ENCODE results near the gene SERPINA5.

SERPINA5 gene, protein sequence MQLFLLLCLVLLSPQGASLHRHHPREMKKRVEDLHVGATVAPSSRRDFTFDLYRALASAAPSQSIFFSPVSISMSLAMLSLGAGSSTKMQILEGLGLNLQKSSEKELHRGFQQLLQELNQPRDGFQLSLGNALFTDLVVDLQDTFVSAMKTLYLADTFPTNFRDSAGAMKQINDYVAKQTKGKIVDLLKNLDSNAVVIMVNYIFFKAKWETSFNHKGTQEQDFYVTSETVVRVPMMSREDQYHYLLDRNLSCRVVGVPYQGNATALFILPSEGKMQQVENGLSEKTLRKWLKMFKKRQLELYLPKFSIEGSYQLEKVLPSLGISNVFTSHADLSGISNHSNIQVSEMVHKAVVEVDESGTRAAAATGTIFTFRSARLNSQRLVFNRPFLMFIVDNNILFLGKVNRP

DNA sequence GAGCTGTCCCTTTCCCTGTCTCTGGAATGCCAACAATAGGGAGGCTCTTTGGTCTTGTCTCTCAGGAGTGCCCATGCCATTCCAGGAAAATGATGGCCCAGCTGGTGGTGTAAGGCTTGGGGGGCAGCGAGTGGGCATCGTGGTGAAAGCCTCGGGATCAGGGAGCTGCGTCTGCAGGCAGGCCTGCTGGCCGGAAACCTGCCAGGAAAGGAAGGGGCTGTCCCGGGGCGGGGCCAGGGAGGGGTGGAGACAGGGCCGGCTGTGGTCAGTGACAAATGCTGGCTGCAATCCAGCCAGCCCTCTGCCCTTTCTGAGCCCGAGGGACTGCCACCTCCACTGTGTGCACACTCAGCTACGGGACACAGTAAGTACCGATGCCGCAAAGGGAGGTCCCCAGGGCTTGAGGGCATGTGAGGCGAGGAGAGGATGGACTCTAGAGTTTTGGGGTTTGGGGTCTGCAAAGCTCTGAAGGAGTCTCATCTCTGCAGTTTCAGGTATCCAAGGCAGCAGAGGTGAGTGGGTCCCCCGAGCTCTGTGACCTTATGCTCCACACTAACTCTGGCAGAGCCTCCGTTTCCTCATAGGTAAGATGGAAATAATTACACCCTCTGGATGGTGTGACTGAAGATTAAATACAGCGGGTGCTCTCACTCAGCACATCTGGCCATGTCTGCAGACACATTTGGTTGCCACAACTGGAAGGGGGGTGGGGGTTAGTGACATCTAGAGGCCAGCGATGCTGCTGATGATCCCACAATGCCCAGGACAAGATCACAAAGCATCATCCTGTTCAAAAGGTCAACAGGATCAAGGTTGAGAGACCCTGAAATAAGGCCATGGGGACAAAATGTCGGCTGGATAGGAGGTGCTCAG, at the start of gene SERPINA5:
TSS of gene SERPINA5 (plus strand) at position 300 of the 873 bp plus-strand sequence. CDS start 5,937 bp downstream, outside the sequence.
- FAIRE-seq = no peak

DNA sequence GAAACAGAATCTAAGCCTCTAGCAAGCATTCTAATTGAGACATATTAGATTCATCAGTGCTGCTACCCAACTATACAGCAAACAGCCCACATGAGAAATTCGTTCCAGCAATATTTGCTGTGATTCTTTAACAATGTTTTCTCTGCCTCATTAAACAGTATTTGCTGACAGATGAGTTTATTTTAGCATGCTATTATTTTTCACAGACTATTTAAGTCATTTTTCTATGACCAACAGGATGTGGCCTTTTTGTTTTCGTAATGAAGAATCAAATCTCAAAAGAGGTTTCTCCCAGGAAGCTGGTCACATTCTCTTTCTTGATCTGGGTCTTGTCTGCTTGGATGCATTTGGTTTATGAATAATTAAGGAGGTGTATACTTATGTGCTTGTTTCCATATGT, 48.8 kb upstream of the SERPINA5 start:
- FAIRE-seq = no peak

DNA sequence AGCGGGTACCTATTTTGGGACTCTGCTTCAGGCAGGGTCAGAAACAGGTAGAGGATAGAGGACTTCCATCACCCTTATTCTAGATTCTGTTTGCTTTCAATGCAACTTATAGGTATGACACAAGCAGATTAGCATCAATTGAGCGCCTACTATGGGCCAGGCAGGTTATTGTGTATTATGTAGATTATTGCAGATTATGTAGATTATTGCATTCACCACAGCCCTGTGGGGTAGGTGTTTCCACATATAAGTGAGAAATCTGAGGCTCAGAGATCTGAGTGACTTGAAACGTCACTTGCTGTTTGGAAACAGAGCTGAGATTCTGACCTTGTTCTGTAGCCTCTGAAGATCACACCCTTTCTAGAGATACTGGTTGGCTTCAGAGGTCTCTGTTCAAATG, 45.7 kb upstream of the SERPINA5 start:
- no peak for FAIRE-seq

DNA sequence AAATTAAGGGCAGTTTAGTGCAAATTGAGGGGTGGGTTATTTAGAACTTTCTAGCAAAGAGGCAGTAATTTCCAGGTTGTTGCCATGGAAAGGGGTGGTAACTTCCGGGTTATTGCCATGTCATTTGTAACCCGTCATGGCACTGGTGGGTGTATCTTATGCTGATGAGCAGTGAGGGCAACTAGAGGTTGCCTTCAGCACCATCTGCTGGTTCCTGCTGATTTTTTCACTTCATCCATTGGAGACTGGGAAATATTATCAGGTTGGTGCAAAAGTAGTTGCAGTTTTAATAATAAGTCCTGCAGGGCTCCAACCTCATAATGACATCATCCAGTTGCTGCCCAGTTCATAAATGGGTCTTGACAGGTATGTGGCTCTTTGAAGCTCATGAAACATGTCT, 44.4 kb upstream of the SERPINA5 start:
- FAIRE-seq = no peak

DNA sequence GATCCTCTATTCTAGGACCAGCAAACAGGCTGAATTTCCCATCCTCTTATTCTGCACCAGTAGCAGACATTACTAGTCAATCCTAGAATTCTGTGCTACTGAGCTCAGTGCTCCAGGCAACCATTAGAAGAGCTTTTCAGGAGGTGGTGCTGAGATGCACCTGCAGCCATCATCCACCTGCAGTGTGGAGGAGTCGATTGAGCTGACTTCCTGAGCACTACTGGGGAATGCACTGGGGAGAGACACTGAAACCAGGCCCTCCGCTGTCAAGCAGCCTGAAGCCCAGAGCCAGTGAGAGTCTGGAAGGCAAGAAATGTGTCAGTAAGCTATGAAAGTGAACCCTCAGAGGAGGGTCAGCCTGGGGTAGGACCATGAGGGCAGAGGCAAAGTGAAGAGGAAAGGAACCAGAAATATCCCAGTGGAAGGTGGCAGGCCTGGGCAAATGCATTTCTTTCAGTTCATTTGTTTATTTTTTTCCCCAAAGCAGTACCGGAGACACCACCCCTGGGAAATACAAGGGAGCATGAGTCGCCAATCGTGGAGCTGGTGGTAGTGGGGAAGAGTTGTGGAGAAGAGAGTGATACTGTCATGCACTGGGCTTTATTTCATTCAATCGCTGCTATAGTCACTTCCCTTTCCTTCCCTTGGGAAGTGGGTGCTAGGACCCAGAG, 43.0 kb upstream of the SERPINA5 start:
- no peak for FAIRE-seq

DNA sequence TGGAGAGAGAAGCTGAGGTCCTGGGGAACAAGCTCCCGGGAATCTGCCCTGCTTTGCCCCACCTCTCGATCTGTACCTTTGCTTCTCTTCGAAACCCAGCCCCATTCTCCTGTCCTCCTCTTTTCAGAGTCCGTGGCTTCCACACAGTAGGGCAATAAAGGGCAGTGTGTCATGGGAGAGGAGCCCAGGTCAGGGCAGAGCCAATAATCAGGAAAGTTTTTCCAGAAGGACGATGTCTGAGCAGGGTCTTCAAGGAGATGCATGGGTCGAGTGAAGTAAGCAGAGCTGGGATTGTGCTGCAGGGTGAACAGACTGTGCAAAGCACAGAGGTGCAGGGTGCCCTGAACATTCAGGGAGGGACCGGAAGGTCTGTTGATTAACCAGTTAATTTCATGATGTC, 42.0 kb upstream of the SERPINA5 start:
- no peak for FAIRE-seq

DNA sequence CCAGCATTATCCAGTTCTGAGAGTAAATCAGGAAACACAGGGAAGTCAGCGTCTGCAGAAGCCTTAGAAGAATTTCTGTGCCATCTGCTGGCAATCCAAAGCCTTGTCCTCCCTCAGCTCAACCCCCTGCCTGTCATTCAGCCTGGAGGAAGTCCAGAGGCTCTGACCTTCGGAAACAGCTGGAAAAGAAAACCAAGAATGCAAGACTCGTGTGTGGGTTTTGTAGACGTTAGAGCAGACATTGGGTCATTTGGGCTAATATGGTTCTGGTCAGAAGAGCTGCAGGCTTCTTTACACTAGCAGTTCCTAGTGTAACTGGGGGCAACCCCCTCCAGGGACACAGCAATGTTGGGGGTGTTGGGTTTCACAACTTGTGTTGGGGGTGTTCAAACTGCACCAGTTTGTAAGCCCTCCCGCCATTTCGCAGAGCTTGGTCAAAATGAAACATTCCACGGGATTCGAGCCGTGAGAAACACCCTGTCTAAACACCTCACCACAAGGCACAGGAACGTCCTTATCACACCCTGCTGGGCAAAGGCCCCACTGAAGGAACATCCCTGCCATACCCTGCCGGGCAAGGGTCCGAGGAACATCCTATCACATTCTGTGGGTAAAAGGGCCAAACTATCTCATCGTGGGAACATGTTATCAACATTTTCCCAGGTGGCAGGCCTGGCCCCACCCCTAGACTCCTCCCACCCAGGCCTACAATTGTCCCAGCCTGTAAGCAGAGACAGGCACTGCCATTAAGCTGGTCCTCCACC, 41.0 kb upstream of the SERPINA5 start:
- no peak for FAIRE-seq

DNA sequence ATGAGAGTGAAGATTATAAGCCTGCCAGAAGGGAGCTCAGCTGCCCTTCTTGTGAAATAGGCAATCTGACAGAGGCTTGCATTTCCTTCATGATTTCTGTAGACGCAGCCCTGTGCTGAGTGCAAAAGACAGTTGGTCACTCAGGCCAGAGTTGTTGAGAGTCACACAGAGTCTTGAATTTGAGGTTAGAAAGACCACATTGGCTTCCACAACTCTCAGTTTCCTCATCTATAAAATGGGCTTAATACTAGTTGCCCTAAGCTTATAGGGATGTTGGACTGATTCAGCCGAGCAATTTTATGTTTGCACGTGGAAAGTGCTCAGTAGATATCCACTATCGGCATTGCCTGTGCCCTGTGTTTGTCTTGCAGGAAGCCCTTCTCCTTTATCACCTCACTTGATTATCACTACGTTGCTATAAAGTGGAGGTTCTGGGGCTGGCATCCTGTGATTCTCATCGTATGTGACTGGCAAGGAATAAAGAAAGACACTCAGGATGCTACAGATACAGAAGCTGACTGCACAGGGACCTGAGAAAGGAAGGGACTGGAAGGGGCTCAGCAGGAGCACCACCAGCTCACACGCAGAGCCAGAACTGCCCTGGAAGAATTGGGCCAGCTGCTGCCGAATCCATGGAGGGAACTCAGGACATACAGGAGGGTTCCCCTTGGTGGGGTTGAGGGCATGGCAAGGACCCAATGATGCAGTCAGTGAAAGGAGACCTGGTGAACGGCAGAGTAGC, 39.8 kb upstream of the SERPINA5 start:
- no peak for FAIRE-seq

DNA sequence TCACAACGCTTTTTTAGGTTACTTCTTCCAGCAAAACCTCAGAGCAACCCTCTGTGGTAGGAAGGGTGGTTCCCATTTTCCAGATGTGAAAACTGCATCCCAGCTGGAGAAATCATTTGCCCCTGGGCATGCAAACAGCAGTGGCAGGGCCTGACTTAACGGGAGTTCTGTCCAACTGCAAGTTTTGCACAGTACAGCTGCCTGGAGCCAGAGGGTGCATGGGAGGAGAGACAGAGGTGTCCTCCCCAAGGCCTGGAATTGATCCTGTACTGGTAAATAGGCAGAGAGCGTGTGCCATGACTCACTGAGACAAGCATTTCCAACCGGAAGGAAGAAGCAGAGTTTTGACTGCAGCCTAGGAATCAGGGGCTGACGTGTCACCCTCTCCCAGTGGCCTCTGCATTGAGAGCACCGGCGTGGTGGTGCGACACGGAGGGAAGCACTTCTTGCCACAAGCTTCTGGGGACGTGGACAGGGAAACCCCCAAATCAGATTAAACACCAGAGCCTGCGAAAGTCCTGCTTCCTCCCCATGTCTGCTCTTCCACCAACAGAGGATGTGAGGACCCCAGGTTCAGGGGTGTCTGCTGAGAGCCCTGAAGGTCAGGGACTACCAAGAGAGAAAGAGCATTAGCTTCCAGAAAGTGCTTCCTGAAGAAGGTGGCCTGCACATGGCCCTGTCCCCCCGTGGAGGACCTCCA, 39.0 kb upstream of the SERPINA5 start:
- no peak for FAIRE-seq

DNA sequence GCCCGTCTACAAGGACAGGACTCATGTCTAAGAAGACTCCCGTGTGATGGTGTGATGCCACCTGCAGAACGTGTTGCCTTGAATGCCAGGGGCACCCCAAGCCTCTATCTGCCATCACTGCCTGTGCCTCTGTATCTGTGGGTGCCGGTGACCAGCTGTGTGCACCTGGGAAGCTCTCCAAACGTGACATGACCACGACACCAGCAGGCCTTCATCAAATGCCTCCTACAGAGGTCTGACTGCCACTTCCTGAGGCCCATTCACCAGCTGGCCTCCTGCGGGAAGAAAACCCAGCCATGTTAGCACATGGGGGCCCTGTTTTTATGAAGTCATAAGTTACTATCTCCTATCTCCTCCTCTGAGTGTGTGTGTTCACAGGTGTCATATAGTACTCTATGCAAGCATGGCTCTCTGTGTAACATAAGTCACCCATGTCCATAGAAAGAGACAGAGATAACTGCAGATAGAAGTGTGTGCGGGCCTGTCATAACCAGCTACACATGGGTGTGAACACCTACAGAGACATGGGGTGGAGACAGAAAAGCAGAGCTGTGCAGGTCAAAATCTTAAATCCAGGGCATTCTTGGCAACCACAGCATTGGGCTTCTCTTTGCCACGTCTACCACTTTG, 38.3 kb upstream of the SERPINA5 start:
- FAIRE-seq = no peak

DNA sequence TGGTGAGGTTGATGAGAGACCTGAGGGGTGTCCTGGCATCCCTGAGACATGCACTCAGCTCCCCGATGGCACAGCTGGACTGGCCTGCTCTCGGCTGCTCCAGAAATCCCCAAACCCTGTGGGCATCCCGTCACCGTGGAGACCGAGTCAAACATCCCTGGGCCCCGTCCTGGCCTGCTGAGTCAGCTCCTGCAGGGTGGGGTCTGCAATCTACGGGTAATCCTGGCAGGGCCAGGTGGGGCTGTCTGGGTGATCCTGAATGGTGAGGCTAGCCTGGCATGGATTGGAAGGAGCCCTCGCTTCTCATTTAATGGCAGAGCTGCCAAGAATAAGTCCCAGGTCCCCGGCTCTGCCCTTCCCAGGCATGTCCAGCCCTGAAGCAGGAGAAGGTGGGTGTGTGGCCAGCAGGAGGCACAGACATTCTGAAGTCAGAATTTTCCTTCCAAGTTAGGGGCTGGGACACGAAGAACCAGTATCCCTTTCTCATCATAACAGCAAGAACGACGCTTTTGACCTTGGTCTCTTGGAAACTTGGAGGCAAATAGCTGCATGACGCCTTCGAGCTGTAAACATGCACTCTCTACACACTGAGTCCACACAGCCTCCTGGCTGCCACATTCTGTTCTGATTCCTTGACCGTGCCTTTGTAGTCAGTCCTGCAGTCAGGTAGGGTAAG, 37.6 kb upstream of the SERPINA5 start:
- FAIRE-seq = no peak

DNA sequence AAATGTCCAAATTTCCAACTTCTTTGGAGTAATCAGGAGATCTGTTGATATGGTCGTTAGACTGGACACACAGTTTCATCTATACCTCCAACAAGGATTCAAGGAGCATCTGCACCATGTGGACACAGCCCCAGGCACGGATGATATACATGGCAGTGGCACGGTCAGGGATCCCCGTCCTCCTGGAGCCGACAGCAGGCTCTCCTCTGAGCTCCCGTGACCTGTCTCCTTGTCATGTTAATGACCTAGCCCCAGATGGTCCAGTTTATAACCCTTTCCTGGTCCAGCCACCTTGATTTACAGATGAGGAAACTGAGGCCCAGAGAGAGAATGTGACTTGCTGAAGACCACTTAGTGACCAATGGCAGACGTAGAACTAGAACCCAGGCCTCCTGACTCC, 36.5 kb upstream of the SERPINA5 start:
- no peak for FAIRE-seq

DNA sequence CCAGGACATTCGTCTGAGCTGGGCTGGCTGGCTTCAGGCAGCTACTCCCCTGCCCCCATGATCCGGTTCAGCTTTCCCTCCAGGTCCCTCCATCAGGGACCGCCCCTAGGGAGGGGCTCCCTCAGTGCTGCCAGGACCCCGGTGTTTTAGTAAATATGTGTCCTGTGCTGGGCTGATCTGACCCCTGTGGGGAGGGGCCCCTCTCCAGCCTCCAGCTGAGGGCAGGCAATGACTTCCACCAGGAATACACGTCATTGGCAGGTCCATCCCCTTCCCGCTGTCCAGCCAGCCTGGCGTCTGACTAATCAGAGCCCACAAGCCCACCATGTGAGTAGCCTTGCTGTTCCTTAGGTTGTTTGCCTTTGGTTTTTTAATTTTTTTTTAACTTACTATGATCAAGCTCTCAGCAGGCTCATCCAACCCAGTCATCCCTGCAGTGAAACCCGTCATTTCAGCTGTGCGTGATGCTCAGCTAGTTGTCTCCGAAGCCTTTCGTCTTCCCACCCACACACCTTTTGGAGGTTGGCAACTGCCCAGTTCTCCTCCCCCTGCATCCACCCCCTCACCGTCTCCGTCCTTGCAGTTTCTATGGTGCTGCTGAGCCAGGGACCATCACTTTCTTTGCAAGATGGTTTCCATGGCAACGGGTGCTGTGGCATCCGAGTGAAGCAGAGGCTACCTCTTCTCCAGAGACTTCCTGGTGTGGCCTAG, 35.9 kb upstream of the SERPINA5 start:
- FAIRE-seq = no peak

DNA sequence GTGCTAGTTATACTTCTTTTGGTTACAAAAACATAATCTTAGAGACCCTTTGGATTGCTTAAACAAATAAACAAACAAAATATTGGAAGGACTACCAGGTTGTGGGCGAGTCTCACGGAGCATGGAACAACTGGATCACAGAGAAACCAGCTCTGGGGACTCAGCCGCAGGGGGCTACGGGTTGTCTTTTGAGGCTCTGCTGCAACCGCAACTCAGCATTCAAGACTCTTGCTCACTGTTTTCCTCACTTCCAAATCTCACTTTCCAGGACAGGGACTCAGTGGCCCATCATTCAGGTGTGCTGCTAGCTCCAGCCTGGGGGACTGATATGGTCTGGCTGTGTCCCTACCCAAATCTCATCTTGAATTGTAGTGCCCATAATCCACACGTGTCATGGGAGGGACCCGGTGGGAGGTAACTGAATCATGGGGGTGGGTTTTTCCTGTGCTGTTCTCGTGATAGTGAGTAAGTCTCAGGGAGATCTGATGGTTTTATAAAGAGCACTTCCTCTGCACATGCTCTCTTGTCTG, 34.0 kb upstream of the SERPINA5 start:
- no peak for FAIRE-seq

DNA sequence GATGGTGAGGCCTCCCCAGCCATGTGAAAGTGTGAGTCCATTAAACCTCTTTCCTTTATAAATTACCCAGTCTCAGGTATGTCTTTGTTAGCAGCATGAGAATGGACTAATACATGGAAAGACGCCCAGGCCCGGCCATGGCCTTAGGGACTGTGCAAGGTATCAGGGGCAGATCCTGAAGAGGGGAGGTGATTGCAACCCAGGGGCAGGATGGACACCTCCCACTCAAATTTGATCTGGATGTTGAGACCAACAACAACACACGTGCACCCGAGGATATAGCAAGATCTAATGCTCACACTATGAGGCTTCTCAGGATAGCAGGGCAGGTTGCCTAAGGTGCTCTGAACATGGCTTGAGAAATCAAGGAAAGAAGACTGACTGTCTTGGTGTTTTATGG, 33.5 kb upstream of the SERPINA5 start:
- FAIRE-seq = no peak

DNA sequence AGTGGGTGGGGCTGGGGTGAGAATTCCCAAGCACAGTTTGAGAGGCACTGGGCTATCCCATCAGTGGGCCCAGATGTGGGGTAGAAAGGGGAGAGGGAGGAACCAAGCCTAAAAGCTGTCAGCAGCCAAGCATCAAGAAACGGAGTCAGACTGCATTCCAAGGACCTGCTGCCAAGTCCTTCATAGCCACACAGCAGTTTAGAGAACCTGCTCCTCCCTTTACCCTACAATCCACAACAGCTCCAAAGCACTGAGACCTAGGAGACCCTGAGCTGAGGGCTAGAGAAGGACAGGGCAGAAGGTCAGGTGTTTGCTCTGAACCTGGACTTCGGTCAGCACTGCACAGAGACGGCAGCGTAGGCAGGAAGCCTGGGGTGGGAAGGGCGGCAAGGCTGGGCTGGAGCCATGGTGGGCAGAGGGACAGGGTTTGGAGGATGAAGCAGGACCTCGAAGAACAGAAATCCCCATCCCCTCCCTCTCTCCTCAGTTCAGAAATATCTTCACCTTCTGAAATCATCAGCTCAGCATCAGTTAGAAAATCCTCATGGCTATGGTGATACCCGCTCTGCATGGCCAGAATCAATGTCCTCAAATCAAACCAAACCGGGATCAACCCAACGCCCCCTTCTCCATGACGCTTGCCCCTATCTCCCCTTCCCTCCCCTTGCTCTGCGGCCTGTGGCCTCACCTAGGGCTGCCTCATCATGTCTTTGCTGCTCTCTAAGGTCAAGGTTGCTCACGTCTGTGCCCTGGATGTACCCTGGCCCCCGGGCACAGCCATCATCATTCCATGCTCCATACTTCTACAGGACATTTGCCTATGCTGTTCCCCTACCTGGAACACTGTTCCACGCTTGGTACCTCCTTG, 32.9 kb upstream of the SERPINA5 start:
- FAIRE-seq = no peak

DNA sequence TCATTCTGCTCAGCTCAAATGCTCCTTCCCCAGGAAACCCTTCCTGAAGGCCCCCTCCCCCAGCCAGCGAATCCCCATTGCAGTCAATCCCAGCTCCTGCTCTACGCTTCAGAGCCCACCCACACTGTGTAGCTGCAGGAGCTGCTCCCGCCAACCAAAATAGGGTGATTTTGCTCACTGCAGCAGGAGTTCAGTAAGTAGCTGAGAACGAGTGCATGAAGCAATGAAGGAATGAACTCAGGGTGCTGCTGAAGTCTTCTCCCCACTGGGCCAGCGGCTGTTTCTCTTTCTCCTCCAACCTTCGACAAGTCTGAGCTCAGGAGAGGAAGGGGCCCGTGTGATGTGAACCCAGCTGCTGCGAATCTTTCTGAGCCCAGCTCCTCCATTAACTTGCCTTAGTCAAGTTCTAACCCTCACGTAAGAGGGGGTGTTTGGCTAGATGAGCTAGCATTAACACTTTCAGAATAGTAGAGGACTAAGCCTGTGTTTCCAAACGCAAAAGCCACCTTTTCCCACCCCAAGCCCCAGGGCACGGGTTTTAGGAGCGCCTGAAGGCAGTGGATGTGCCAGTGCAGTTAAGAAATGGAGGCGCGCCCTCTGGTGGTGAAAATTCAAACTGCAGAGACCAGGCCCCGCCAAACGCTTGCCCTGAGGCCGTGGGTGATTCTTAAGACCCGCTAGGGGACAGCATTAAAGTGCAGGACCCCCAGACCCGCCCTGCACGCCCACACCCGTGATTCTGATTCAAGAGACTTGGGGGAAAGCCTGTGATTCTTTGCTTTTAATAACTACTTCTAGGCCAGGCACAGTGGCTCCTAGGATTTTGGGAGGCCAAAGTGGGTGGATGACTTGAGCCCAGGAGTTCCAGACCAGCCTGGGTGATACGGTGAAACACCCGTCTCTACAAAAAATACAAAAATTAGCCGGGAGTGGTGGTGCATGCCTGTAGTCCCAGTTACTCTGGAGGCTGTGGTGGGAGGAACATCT, 31.9 kb upstream of the SERPINA5 start:
- FAIRE-seq = peak; percentile 30
